HG03280 (cell line): Measurements from ENCODE around the gene HTR4.

Experiments
- ATAC-seq: cut with Tn5 transposase; IDR thresholded peaks from one replicate; pipeline ENCODE4 v1.9.1; 2021; ENCODE audit warnings: mild to moderate bottlenecking, moderate library complexity; ENCODE audit not compliant: unreplicated experiment

Gene HTR4

DNA sequence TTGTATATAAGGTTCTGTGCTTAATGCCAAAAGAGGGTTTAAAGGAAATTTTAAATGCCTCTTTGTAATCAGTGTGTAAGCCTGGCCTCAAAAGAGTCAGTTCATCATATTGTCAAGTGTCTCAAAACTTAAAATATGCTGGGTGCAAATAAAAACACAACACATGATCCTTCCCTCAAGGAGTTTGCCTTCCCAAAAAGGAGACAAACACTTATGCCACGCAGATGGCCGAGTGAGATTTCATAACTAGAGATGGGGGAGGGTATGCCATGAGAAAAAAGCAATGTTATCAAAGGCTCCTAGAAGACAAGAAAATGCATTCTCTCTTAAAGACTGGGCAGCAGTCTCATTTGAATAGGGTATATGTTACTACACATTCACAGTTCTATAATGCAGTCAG, 215.4 kb downstream of the HTR4 start:
- no peak for ATAC-seq

DNA sequence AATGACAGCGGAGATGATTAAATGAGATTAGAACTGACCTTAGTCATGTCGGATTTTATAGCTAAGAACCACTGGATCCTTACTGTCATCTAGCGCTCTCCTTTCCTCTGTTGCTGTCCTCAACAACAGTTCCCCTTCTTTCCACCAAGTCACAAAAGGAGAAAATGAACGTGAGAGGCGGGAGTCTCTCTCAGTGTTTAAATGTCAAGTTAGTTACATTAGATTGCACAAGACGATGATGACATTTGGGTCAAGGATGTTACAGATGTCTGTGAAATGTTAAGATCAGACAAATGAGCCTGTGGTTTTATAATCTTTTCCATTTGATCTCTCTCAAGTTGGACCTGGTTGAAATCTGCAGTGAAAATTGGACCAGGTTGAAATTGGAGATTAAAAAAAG, 217.1 kb downstream of the HTR4 start:
- no peak for ATAC-seq

DNA sequence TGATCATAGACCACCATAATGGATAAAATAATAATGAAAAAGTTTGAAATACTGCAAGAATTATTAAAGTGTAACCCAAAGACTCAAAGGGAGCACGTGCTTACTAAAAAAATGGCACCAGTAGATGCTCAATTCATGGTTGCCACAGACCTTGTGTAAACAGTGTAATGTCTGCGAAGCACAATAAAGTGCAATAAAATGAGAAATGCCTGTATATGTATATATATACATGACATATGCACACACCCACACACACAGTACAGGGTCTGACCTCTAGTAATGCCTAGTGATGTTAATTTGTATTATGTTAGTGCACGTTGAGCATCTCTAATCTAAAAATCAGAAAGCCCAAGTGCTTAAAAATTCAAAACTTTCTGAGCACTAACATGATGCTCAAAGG, 218.3 kb downstream of the HTR4 start:
- ATAC-seq: no peak

DNA sequence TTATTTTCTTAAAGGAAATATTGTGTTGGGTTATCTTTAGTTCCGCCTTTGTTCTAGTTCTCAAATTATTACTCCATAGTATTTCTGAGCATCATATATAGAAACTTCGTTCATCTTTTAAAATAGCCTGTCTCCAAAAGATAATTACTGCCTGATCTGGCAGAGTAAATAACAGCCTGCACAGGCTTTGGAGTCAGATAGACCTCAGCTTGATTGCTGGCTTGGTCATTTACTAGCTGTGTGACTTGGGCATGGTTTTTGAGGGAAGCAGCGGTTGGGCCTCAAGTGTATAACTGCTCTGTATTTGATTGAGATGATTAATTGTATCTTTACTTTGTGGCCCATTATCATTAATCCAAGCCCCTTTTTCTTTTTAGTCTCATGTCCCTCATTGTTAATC, 220.5 kb downstream of the HTR4 start:
- ATAC-seq: no peak
